ENCODE results near the gene MBLAC1.

MBLAC1 gene

GRCh38 chr7:100156331-100157068 is 29.7 kb downstream of the MBLAC1 start:
- H3K36me3 ChIP-seq (ENCODE audit: control insufficient read depth, insufficient read depth, low read length), result peaks cover 53% of the 10 kb centered on the region
- no peaks in the 10 kb centered on the region for H3K27me3 ChIP-seq (ENCODE audit: control insufficient read depth, insufficient read depth, low read length)
- H3K9ac ChIP-seq (ENCODE audit: low read depth, low read length), result no peak overlapping the region
- H3K9me3 ChIP-seq (ENCODE audit: control insufficient read depth, insufficient read depth, low read length), result no peaks in the 10 kb centered on the region
- 0 out of 2 replicates have a peak overlapping the region, but pooled peaks have one; percentile 81 for H3K4me3 ChIP-seq (ENCODE audit: low read depth, low read length)
- peaks cover 13% of the 10 kb centered on the region for H3K4me1 ChIP-seq (ENCODE audit: control insufficient read depth, insufficient read depth, low read length)
- peak overlapping the region; percentile 84 for H3K27ac ChIP-seq (ENCODE audit: low read depth, low read length)

DNA sequence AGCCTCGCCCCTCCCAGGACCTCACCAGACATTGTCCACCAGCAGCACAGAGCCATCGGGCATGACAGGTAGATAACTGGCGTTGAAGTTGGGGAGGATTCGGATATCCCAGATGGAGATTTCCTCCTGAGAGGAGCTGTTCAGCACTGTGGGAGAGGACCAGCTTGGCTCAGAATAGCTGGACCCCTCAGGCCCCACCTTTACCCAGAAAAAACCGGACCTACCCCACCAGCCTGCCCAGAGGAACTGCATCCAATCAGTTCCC is 30.2 kb downstream of the MBLAC1 start:
- Histone ChIP-seq H3K36me3 (ENCODE audit: control insufficient read depth, insufficient read depth, low read length) (peaks cover 48% of the 10 kb centered on the region), H3K4me3 (ENCODE audit: low read depth, low read length) (peak overlapping the region; percentile 81; the same call in 1 of the 2 replicates), H3K9me3 (ENCODE audit: control insufficient read depth, insufficient read depth, low read length) (no peaks in the 10 kb centered on the region), H3K27ac (ENCODE audit: low read depth, low read length) (peak overlapping the region; percentile 84), H3K27me3 (ENCODE audit: control insufficient read depth, insufficient read depth, low read length) (no peaks in the 10 kb centered on the region), H3K4me1 (ENCODE audit: control insufficient read depth, insufficient read depth, low read length) (peaks cover 13% of the 10 kb centered on the region), H3K9ac (ENCODE audit: low read depth, low read length) (no peak overlapping the region)

- Histone ChIP-seq H3K4me3 (ENCODE audit: low read depth, low read length) (peak overlapping the region; percentile 81), H3K27ac (ENCODE audit: low read depth, low read length) (peak overlapping the region; percentile 84), H3K9me3 (ENCODE audit: control insufficient read depth, insufficient read depth, low read length) (no peaks in the 10 kb centered on the region), H3K27me3 (ENCODE audit: control insufficient read depth, insufficient read depth, low read length) (no peaks in the 10 kb centered on the region), H3K4me1 (ENCODE audit: control insufficient read depth, insufficient read depth, low read length) (peaks cover 13% of the 10 kb centered on the region), H3K9ac (ENCODE audit: low read depth, low read length) (peak overlapping the region; percentile 74; the same call in 1 of the 2 replicates), H3K36me3 (ENCODE audit: control insufficient read depth, insufficient read depth, low read length) (peaks cover 43% of the 10 kb centered on the region)
Measured at GRCh38 chr7:100157334-100158228, 30.8 kb downstream of the MBLAC1 start.

GRCh38 chr7:100158229-100159098 is 31.7 kb downstream of the MBLAC1 start, which contains the start of gene TRAPPC14:
TRAPPC14 (minus strand) TSS chr7:100158723; CDS start chr7:100158499, 224 bp downstream.
- peaks cover 20% of the 10 kb centered on the region for H3K4me1 ChIP-seq (ENCODE audit: control insufficient read depth, insufficient read depth, low read length)
- peak within 1 kb of the TSS; percentile 74 for H3K9ac ChIP-seq (ENCODE audit: low read depth, low read length)
- H3K27ac ChIP-seq (ENCODE audit: low read depth, low read length), result peak within 1 kb of the TSS; percentile 84
- H3K36me3 ChIP-seq (ENCODE audit: control insufficient read depth, insufficient read depth, low read length), result peaks cover 34% of the 10 kb centered on the region
- no peaks in the 10 kb centered on the region for H3K27me3 ChIP-seq (ENCODE audit: control insufficient read depth, insufficient read depth, low read length)
- H3K9me3 ChIP-seq (ENCODE audit: control insufficient read depth, insufficient read depth, low read length), result no peaks in the 10 kb centered on the region
- peak within 1 kb of the TSS; percentile 81 for H3K4me3 ChIP-seq (ENCODE audit: low read depth, low read length)

- no peaks in the 10 kb centered on the region for H3K9me3 ChIP-seq (ENCODE audit: control insufficient read depth, insufficient read depth, low read length)
- H3K4me1 ChIP-seq (ENCODE audit: control insufficient read depth, insufficient read depth, low read length), result peaks cover 20% of the 10 kb centered on the region
- H3K4me3 ChIP-seq (ENCODE audit: low read depth, low read length), result peak overlapping the region; percentile 81
- H3K36me3 ChIP-seq (ENCODE audit: control insufficient read depth, insufficient read depth, low read length), result peaks cover 27% of the 10 kb centered on the region
- no peaks in the 10 kb centered on the region for H3K27me3 ChIP-seq (ENCODE audit: control insufficient read depth, insufficient read depth, low read length)
- H3K9ac ChIP-seq (ENCODE audit: low read depth, low read length), result peak overlapping the region; percentile 55; the same call in 1 of the 2 replicates
- peak overlapping the region; percentile 84 for H3K27ac ChIP-seq (ENCODE audit: low read depth, low read length)
Measured at GRCh38 chr7:100159099-100159623, 32.4 kb downstream of the MBLAC1 start.

GRCh38 chr7:100160067-100160466 is 33.3 kb downstream of the MBLAC1 start:
- H3K4me1 ChIP-seq (ENCODE audit: control insufficient read depth, insufficient read depth, low read length), result peaks cover 20% of the 10 kb centered on the region
- no peaks in the 10 kb centered on the region for H3K27me3 ChIP-seq (ENCODE audit: control insufficient read depth, insufficient read depth, low read length)
- H3K36me3 ChIP-seq (ENCODE audit: control insufficient read depth, insufficient read depth, low read length), result peaks cover 21% of the 10 kb centered on the region
- no peak overlapping the region for H3K9ac ChIP-seq (ENCODE audit: low read depth, low read length)
- no peaks in the 10 kb centered on the region for H3K9me3 ChIP-seq (ENCODE audit: control insufficient read depth, insufficient read depth, low read length)
- no peak overlapping the region for H3K4me3 ChIP-seq (ENCODE audit: low read depth, low read length)
- no peak overlapping the region for H3K27ac ChIP-seq (ENCODE audit: low read depth, low read length)

DNA sequence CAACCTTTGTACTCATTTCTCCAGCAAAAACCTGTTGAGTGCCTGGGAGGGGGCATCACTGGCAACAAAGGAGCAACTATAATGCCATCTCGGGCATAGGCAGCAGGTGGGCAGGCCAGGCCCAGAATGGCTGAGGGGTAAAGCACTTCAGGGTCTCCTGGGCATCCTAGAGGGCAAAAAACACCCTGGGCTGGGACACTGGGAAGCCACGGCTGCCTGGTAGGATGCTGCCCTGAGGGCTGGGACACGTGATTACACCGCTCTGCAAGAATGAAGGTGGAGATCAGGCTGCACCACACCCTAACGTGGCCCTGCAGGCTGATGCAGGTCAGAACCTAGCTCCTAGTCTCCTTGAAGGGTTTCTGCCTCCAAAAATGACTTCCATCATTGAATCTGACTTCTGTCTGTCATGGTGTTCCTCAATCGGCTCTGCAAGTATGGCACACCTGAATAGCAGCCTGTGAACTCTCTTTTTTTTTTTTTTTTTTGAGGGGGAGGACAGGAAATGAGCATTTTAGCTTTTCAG is 36.3 kb downstream of the MBLAC1 start:
- no peak overlapping the region for H3K9ac ChIP-seq (ENCODE audit: low read depth, low read length)

GRCh38 chr7:100163871-100164270 is 37.1 kb downstream of the MBLAC1 start:
- H3K9ac ChIP-seq (ENCODE audit: low read depth, low read length), result no peak overlapping the region

More for the DNA sequence above, 36.3 kb downstream of the MBLAC1 start:
- Histone ChIP-seq H3K9me3 (ENCODE audit: control insufficient read depth, insufficient read depth, low read length) (no peaks in the 10 kb centered on the region), H3K36me3 (ENCODE audit: control insufficient read depth, insufficient read depth, low read length) (no peaks in the 10 kb centered on the region), H3K27me3 (ENCODE audit: control insufficient read depth, insufficient read depth, low read length) (peaks cover 16% of the 10 kb centered on the region), H3K4me3 (ENCODE audit: low read depth, low read length) (no peak overlapping the region), H3K27ac (ENCODE audit: low read depth, low read length) (no peak overlapping the region), H3K4me1 (ENCODE audit: control insufficient read depth, insufficient read depth, low read length) (peaks cover 21% of the 10 kb centered on the region; the same call in 1 of the 2 replicates)

DNA sequence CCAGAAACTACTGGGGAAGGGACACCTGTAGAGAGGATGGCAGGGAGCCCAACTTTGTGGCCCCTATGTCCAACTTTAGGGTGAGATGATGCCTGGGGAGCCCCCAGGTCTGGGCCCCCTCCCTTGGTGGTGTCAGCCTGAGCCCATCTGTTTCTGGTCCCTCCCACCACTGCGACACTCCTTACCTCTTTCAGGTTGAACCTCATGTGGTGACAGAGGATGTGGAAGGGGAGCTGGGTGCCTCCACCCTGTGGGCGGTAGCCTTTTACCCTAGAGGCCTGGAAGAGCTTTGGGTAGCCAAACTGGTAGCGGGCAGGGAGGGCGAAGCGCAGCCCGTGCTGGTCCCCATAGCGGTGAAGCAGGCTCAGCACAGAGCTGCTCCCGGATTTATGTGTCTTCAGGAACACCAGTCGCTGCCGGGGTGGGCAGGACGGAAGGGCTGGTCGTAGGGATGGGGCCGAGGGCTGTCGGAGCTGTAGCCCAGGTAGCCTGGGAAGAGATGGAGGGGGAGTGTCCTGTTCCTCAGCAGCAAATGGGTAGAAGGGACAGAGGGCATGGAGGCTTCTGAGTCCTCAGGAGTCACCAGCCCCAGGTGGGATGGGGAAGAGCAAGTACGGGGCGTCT is 39.7 kb downstream of the MBLAC1 start:
- H3K36me3 ChIP-seq (ENCODE audit: control insufficient read depth, insufficient read depth, low read length), result no peaks in the 10 kb centered on the region
- peaks cover 37% of the 10 kb centered on the region for H3K4me1 ChIP-seq (ENCODE audit: control insufficient read depth, insufficient read depth, low read length)
- H3K27ac ChIP-seq (ENCODE audit: low read depth, low read length), result no peak overlapping the region
- H3K9me3 ChIP-seq (ENCODE audit: control insufficient read depth, insufficient read depth, low read length), result no peaks in the 10 kb centered on the region
- no peak overlapping the region for H3K9ac ChIP-seq (ENCODE audit: low read depth, low read length)
- H3K27me3 ChIP-seq (ENCODE audit: control insufficient read depth, insufficient read depth, low read length), result peaks cover 16% of the 10 kb centered on the region
- no peak overlapping the region for H3K4me3 ChIP-seq (ENCODE audit: low read depth, low read length)

More at GRCh38 chr7:100163871-100164270, 37.1 kb downstream of the MBLAC1 start:
- Histone ChIP-seq H3K9me3 (ENCODE audit: control insufficient read depth, insufficient read depth, low read length) (no peaks in the 10 kb centered on the region), H3K4me1 (ENCODE audit: control insufficient read depth, insufficient read depth, low read length) (peaks cover 23% of the 10 kb centered on the region; the same call in 1 of the 2 replicates), H3K27me3 (ENCODE audit: control insufficient read depth, insufficient read depth, low read length) (peaks cover 16% of the 10 kb centered on the region), H3K36me3 (ENCODE audit: control insufficient read depth, insufficient read depth, low read length) (no peaks in the 10 kb centered on the region), H3K27ac (ENCODE audit: low read depth, low read length) (no peak overlapping the region), H3K4me3 (ENCODE audit: low read depth, low read length) (no peak overlapping the region)

Measured in HUES48 (cell line).